ENCODE measurements around the gene PSMD8. TPM values are rescaled to one million over a fixed set of nuclear protein-coding genes. Genes with fewer than 3 reads are reported as not detected.
"Not testable (repeated sequence)": the region's sequence is repeated elsewhere in the genome, so short reads cannot be mapped to it uniquely, and the experiment has no call there.

Gene PSMD8
- total and polyA plus RNA-seq, 11 donors = 186 to 690 (median 325) TPM

DNA sequence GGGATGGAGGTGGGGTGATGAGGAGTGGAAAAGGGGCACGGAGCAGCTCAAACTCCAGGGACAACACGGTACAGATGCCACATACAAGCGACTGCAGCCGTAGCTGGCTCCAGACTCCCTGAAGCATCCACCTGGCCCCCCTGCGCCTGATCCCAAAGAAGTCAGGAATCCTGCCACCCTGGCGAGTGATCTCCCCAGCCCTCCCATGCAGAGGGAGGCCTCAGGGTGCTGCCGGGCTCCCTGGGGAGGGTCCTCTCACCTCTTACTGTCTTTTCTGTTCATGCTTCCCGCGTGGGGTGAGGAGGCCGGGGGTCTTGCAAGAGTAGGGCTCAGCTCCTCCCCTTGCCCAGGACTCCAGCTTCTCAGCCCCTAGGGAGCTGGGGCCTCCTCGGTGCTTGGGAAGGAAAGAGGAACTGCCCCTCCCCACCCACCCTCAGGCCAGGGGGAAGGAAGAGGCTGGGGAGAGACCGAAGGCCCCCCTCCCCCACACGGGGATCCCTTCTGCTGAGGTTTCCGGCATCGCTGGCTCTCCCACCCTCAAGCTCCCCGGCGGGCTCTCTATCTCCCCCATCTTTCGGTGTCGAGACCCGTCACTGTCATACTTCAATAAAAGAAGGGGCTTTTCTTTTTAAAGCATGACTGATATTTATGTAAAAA, 51.6 kb downstream of the PSMD8 start, which contains the start of gene RASGRP4:
Gene RASGRP4, minus strand, starts transcription at position 410 of the 657 bp plus-strand sequence. Its CDS starts 128 bp downstream, at position 282.
- H3K4me1 ChIP-seq = peaks cover 0 to 10% (median 0%) of the 10 kb centered on the region in 12 donors
- H3K27me3 ChIP-seq = peaks cover 0 to 13% (median 0%) of the 10 kb centered on the region in 9 donors
- peak in 4 of 5 donors; percentile 29 to 76 (median 58) for DNase-seq
- TF ChIP-seq, protein P1, sequence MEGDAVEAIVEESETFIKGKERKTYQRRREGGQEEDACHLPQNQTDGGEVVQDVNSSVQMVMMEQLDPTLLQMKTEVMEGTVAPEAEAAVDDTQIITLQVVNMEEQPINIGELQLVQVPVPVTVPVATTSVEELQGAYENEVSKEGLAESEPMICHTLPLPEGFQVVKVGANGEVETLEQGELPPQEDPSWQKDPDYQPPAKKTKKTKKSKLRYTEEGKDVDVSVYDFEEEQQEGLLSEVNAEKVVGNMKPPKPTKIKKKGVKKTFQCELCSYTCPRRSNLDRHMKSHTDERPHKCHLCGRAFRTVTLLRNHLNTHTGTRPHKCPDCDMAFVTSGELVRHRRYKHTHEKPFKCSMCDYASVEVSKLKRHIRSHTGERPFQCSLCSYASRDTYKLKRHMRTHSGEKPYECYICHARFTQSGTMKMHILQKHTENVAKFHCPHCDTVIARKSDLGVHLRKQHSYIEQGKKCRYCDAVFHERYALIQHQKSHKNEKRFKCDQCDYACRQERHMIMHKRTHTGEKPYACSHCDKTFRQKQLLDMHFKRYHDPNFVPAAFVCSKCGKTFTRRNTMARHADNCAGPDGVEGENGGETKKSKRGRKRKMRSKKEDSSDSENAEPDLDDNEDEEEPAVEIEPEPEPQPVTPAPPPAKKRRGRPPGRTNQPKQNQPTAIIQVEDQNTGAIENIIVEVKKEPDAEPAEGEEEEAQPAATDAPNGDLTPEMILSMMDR (IDR thresholded peaks at IDR 0.05) = no peak
- no peak for TF ChIP-seq POLR2A (IDR thresholded peaks at IDR 0.05)
- ATAC-seq = peak; percentile 41 to 80 (median 59)
- peak within 1 kb of the TSS in 2 of 12 donors; percentile 25 to 72 for H3K27ac ChIP-seq
- H3K36me3 ChIP-seq = no peaks in the 10 kb centered on the region
- peak within 1 kb of the TSS in 9 of 12 donors; percentile 18 to 61 (median 34) for H3K4me3 ChIP-seq
- no peaks in the 10 kb centered on the region for H3K9me3 ChIP-seq
- intact Hi-C loops (cut with DNase I) = no loop called here
- WGBS, 4 donors = 16 to 21% (median 17%) methylated on average over 19 to 20 of the region's 20 CpGs

DNA sequence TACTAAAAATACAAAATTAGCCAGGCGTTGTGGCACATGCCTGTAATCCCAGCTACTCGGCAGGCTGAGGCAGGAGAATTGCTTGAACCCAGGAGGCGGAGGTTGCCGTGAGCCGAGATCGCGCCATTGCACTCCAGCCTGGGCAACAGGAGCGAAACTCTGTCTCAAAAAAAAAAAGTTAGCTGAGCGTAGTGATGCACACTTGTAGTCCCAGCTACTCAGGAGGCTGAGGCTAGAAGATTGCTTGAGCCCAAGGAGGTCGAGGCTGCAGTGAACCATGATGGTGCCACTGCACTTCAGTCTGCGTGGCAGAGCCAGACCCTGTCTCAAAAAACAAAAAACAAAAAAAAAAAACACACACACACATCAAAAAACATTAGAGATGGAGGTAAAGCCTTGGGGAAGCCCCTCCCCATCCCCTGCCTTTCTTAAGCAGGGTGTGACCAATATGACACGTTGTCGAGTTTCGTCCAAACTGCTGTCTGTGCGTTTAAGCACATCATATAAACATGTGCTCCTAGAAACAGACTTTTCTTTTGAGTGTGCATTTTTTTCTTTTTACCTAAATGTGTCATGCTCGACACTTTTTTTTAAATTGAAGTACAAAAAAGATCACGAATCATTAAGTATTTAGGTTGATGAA, 52.8 kb downstream of the PSMD8 start:
- H3K36me3 ChIP-seq; H3K4me3 ChIP-seq; DNase-seq; H3K27ac ChIP-seq; ATAC-seq; intact Hi-C loops (cut with DNase I); H3K9me3 ChIP-seq: not testable (repeated sequence)
- Histone ChIP-seq H3K4me1 (peaks cover 0 to 10% (median 0%) of the 10 kb centered on the region in 12 donors), H3K27me3 (peaks cover 0 to 15% (median 0%) of the 10 kb centered on the region in 9 donors)
- WGBS, 4 donors = 67 to 77% (median 72%) methylated on average over 16 to 17 of the region's 17 CpGs

- peaks cover 0 to 32% (median 15%) of the 10 kb centered on the region in 9 donors for H3K27me3 ChIP-seq
- H3K27ac ChIP-seq = no peak overlapping the region
- 62 to 70% (median 68%) methylated on average over 14 of the region's 14 CpGs for WGBS, 4 donors
These were observed 54.9 kb downstream of the PSMD8 start for GRCh38 chr19:38429055-38429810.

GRCh38 chr19:38429811-38430156, 55.4 kb downstream of the PSMD8 start:
- TF ChIP-seq POLR2A (IDR thresholded peaks at IDR 0.05) = no peak
- TF ChIP-seq, protein P1 (IDR thresholded peaks at IDR 0.05) = no peak
- H3K27me3 ChIP-seq = peaks cover 3 to 37% (median 17%) of the 10 kb centered on the region in 9 donors

More at GRCh38 chr19:38429055-38429810, 54.9 kb downstream of the PSMD8 start:
- Histone ChIP-seq H3K4me3 (no peak overlapping the region), H3K9me3 (no peaks in the 10 kb centered on the region), H3K36me3 (no peaks in the 10 kb centered on the region), H3K4me1 (peaks cover 0 to 19% (median 0%) of the 10 kb centered on the region in 12 donors)
- DNase-seq (no peak), ATAC-seq (no peak)
- intact Hi-C loops (cut with DNase I) = no loop called here
- no peak for TF ChIP-seq POLR2A (IDR thresholded peaks at IDR 0.05)
- TF ChIP-seq, protein P1 (IDR thresholded peaks at IDR 0.05) = no peak

More at GRCh38 chr19:38429811-38430156, 55.4 kb downstream of the PSMD8 start:
- intact Hi-C loops (cut with DNase I) = loop anchor here in 1 of 10 donors (10.0 kb wide), 1 partner anchor 155 kb away; no protein-coding TSS in a partner anchor
- Histone ChIP-seq H3K36me3 (no peaks in the 10 kb centered on the region), H3K4me3 (no peak overlapping the region), H3K27ac (no peak overlapping the region), H3K9me3 (no peaks in the 10 kb centered on the region), H3K4me1 (peaks cover 0 to 21% (median 0%) of the 10 kb centered on the region in 12 donors)
- ATAC-seq = no peak
- DNase-seq = no peak
- 80 to 87% (median 83%) methylated on average over 2 of the region's 2 CpGs for WGBS, 4 donors

Data from heart left ventricle (tissue), 16 donors.